Medulla oblongata (tissue), 1 donor: ENCODE data around the gene CADPS2.

Experiments
- DNase-seq: peaks from one replicate; pipeline ENCODE4 v3.0.0-alpha.2; 2015; ENCODE audit errors: extremely low spot score

The CADPS2 gene

DNA sequence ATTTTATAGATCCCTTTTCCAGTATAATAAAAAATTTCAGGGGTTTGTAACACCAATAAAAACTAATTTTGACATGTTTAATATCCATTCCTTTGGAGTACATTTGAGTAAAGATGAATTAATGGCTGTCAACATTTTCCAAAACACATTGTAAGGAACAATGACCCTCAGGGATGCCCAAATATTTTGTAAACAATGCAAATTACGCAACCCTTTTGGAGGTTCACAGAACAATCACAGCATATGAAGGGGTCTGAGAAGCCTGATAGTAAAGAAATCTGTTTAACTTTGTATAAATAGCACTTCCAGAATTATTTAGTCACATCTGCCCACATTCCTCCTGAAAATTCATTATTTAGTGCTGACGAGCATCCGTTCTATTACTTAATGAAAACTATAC lies 428.9 kb downstream of the CADPS2 start:
- DNase-seq: no peak

- DNase-seq: no peak
Observed at GRCh38 chr7:122454776-122455507, 431.3 kb downstream of the CADPS2 start.

DNA sequence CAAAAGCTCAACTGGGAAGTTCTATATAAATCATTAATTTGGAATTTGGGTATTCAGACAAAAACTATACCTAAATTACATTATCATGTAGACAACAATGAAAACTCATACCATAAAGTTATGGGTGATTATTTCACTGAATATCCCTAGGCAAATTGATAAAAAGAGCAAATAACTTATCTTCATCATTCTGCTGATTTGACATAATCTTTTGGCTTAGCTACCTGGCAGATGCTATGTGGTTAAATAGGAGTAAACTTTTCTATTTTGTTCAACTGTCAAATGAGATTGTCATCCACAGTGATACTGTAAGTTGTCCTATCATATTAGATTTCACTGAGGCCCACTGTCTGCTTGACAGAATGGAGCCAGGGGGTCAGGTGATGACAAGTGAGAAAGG lies 432.8 kb downstream of the CADPS2 start:
- no peak for DNase-seq

DNA sequence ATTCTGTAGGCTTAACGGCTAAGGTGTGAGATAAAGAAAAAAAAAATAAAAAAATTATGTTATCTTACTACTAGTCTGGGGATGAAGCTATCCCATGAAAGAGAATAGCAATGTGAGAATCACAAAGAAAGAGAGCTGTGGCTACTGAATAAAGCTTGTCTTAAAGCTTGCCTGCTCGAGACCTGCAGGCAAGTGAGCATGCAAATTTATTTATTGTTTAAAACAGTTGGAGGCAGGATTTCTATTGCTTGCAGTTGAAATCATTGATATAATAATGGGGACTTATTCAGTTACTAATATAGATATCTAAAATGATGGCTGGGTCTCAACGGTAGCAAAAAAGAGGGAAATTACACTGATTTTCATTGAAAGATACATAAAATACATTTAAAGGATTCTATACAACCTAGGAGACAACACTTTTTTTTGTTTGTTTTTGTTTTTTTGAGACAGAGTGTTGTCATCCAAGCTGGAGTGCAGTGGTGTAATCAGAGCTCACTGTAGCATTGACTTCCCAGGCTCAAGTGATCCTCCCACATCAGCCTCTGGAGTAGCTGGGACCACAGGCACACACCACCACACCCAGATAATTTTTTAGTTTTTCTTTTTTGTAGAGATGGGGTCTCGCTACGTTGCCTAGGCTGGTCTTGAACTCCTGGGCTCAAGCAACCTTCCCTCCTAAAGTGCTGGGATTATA lies 437.2 kb downstream of the CADPS2 start:
- no peak for DNase-seq

DNA sequence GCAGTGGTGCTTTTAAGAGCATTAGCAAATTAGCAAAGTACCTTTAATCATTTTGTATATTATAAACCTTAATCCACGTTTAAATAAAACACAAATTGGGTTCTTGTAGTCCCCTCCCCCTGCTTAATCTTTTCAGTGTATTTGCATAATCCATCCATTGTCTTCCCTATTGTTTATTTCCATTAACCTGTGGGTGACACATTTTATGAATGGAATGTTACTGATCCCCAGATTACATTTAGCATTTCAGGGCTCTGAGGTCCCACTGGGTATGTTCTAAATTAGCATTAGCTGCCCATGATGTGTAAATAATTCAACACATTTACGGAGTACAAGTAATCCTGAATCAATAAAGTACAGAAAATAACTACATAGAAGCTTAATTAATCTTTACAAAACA lies 443.3 kb downstream of the CADPS2 start:
- no peak for DNase-seq

GRCh38 chr7:122438492-122438891 lies 447.8 kb downstream of the CADPS2 start:
- DNase-seq: no peak

DNA sequence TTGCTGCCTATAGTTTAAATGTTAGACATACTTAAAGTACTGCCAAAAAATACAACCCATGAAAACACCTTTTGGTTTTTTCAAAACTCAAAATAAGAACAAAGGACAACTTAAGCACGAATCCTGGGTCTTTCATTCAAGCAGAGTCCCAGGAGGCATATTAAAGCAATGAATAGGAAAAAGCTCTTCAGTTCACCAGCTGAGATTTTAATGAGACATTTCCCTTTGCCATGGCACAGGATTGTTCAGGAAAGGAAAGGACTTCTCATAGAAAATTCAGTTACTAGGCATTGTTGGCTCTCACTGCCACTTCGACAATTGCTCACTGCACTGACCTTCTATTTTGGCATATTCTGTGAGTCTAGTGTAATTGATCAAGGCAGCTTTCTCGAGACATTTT lies 448.3 kb downstream of the CADPS2 start:
- DNase-seq: peak; percentile 45

GRCh38 chr7:122433765-122434164 lies 452.5 kb downstream of the CADPS2 start:
- DNase-seq: no peak

DNA sequence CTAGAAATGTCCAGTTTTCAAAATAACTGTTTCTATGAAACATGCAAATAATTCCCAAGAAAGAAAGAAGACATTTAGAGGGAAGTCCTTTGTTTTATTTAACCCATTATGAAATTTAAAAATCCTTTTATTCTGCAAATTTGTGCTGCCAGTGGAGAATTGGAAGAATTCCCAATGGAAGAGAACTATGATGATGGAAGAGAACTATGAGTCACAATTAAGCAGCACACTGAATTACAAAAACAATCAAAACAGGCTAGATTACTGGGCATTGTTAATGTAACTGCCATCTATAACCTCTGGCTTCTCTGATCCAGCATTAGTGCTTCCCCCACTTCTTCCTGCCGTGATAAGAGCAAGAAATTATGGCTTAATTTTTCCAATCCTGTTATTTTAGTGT lies 455.6 kb downstream of the CADPS2 start:
- no peak for DNase-seq

- no peak for DNase-seq
Observed at GRCh38 chr7:122429926-122430325, 456.3 kb downstream of the CADPS2 start.

GRCh38 chr7:122425731-122426130 lies 460.5 kb downstream of the CADPS2 start:
- no peak for DNase-seq

DNA sequence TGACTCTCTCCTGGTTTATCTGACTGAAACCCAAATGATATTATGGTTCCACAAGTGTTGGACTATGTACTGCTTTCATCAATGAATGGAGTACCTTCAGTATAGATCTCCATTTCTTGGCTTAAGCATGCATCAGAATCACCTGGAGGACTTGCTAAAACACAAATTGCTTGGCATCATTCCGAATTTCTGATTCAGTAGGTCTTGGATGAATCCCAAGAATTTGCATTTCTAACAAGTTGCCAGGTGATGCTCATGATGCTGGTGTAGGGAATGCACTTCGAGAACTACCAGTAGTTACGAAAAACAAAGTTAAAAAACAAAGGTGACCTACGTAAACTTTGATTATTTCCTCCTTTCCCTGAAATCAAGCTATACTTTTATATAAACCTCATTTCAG lies 462.7 kb downstream of the CADPS2 start:
- no peak for DNase-seq

DNA sequence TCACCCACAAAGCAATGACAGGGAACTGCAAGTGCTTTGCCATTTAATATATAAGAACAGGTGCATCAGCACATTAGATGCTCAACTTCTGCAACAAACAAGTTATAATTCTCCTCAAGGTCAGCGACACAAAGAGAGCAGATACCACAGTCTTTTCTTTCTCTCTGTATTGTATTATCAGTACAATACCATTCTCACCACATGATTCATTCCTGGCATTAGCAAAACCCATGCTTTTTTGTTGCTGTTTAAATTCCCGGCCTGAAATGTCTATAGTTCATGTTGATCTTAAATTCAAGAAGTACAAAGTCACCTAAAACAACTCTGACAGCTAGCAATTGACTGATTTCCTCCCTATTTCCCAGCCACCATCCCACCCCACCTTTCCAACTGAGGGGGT lies 469.9 kb downstream of the CADPS2 start:
- DNase-seq: no peak

DNA sequence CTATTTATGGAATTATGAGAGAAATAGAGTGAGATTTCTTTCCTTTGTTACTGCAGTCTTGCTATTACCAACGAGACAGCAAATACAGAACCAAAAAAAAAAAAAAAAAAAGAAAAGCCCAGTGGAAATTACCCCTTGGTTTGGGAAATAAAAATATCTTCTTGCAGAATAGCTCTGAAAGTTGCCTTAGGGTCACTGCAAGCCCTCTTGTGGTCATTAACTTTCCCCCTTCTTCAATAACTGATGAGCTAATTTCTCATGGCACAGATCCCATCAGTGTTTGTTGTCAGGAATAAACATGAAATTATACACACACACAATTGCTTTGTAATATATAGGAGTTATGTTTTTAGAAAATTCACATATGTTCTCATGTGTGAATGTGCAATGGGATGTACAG lies 470.8 kb downstream of the CADPS2 start:
- no peak for DNase-seq

DNA sequence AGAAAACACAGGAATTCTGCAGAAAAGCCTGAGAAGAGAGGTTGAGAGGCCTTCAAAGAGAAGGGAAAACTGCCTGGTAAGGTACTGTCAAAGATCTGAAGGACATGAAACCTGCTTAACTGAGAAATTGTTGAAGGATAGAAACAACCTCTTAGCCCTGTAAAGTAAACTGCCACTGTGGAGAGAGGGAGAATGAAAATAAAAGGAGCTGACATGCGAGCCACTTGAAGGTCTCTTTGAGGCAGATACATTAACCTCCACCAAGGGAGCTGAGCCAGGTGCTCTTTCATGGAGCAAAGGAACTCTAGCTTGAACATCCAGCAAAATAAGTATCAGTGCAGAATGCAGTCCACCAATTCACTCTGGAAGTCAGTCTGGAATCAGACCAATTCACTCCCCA lies 472.9 kb downstream of the CADPS2 start:
- DNase-seq: no peak

DNA sequence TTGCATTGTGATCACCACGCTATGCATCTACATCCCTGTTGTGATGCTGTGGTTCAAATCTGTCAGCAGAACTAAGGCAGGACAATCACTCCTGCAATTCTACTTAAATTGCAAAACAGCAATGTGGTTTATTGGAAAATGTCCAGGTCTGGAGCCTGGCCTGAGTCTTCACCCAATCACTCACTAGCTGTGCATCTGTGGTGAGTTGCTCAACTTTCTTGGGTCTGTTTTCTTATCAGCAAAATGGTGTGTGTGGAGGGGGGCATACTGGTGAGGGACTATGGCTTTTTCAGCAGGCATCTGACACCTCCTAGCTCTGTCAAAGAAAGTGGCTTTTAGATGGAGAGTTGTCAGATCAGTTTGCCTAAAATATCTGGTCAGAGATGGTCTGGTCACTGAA lies 473.4 kb downstream of the CADPS2 start:
- DNase-seq: no peak

- no peak for DNase-seq
Observed at GRCh38 chr7:122412441-122412840, 473.8 kb downstream of the CADPS2 start.

- DNase-seq: no peak
Observed at GRCh38 chr7:122407195-122407594, 479.1 kb downstream of the CADPS2 start.

- no peak for DNase-seq
Observed at GRCh38 chr7:122403113-122403512, 483.1 kb downstream of the CADPS2 start.

GRCh38 chr7:122402235-122402634 lies 484.0 kb downstream of the CADPS2 start:
- no peak for DNase-seq

- DNase-seq: no peak
Observed at GRCh38 chr7:122397381-122397780, 488.9 kb downstream of the CADPS2 start.

DNA sequence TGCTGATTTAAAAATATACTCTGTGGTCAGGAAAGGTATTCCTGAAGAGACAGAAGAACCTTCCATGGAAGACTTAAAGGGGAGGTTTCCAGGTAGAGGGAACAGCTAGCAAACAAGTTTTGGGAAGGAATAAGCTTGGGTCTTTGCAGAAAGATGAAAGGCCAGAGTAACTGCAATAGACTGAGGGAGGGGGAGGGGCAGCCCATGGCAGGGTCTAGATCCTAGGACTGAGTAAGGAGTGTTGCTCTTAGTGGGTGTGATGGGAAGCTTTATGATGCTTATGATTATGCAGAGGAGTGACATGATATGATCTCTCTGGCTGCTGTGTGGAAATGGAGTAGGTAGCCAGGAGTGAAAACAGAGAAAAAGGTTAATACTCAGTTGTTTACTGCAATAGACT lies 491.7 kb downstream of the CADPS2 start:
- no peak for DNase-seq

GRCh38 chr7:122384528-122384927 lies 501.7 kb downstream of the CADPS2 start:
- DNase-seq: no peak

DNA sequence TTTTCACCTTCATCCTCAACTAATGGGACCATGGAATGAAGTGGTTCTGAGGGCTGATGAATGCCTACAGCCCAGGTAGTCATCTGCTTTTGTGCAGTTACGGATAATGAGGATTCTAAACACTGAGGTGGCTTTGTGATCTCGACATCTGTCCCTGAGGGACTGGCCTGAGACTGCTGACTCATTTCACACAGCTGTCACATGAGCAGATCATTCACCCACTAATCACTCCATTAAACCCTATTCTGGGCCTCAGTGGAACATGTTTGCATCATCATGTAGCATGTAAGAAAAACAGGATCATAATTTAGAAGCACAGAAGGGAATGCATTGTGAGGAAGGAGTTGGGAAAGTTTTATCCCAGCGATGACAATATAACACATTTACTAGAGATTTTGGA lies 502.3 kb downstream of the CADPS2 start:
- no peak for DNase-seq
